CD14-positive monocyte (primary cell): Measurements from ENCODE around the gene RPL27. TPM values are rescaled to one million over a fixed set of nuclear protein-coding genes. Genes with fewer than 3 reads are reported as not detected.
"Not testable (repeated sequence)": the region's sequence is repeated elsewhere in the genome, so short reads cannot be mapped to it uniquely, and the experiment has no call there.

Experiments
- DNase-seq, 3 donors: peaks; one replicate each; pipeline ENCODE4 v3.0.0-alpha.2; 2011 to 2022
- H2AFZ ChIP-seq: 2 replicates; pipeline ENCODE4 v1.6.0; 2012; ENCODE audit warnings: mild to moderate bottlenecking, low read depth, low read length, inconsistent platforms; ENCODE audit not compliant: insufficient read depth, poor library complexity, severe bottlenecking
- H3K27ac ChIP-seq, 2 donors: 1 replicate in 1 of 2; 2 replicates in 1 of 2; pipeline ENCODE4 v1.5.1; 2012 to 2013; ENCODE audit warnings: low read length in 2 of 2, control low read depth in 1 of 2, inconsistent platforms in 1 of 2, low read depth in 1 of 2, mild to moderate bottlenecking in 1 of 2
- H3K27me3 ChIP-seq, 2 donors: one replicate each; pipeline versions ENCODE4 v1.6.0 to v1.6.1; 2011 to 2013; ENCODE audit warnings: low read length in 2 of 2; ENCODE audit not compliant: control insufficient read depth in 2 of 2, insufficient read depth in 2 of 2
- H3K36me3 ChIP-seq, 2 donors: replicated peaks in 1 of 2; 1 replicate in 1 of 2; 2 replicates in 1 of 2; pipeline versions ENCODE4 v1.5.1 to v1.6.1; 2012 to 2013; ENCODE audit warnings: low read length in 2 of 2, control low read depth in 1 of 2, inconsistent platforms in 1 of 2, mild to moderate bottlenecking in 1 of 2; ENCODE audit not compliant: insufficient read depth in 2 of 2, control insufficient read depth in 1 of 2
- H3K4me1 ChIP-seq, 2 donors: 1 replicate in 1 of 2; 2 replicates in 1 of 2; pipeline versions ENCODE4 v1.5.1 to v1.6.1; 2012 to 2013; ENCODE audit warnings: low read length in 2 of 2, control low read depth in 1 of 2, inconsistent platforms in 1 of 2, mild to moderate bottlenecking in 1 of 2, moderate library complexity in 1 of 2; ENCODE audit not compliant: insufficient read depth in 2 of 2, control insufficient read depth in 1 of 2
- H3K4me2 ChIP-seq: replicated peaks from 2 replicates; pipeline ENCODE3; 2012; ENCODE audit warnings: low read length, moderate library complexity, mild to moderate bottlenecking; ENCODE audit not compliant: poor library complexity, severe bottlenecking; ENCODE audit errors: extremely low read depth
- H3K4me3 ChIP-seq, 3 experiments: fragments of 200-600 bp in 1 of 3; sonication (generic) in 1 of 3; replicated peaks in 1 of 3; 1 replicate in 2 of 3; 2 replicates in 1 of 3; pipeline ENCODE4 v1.5.1; 2011 to 2013; ENCODE audit warnings: low read length in 3 of 3, mild to moderate bottlenecking in 3 of 3, control low read depth in 2 of 3, low read depth in 2 of 3, inconsistent platforms in 1 of 3, moderate library complexity in 1 of 3
- H3K79me2 ChIP-seq: 2 replicates; pipeline ENCODE4 v1.6.0; 2012; ENCODE audit warnings: mild to moderate bottlenecking, control low read depth, inconsistent platforms, low read length, moderate library complexity; ENCODE audit not compliant: insufficient read depth
- H3K9ac ChIP-seq: 2 replicates; pipeline ENCODE4 v1.6.0; 2017; ENCODE audit warnings: low read length, mild to moderate bottlenecking; ENCODE audit not compliant: insufficient read depth, poor library complexity, severe bottlenecking
- H3K9me3 ChIP-seq, 2 donors: replicated peaks in 1 of 2; 1 replicate in 1 of 2; 2 replicates in 1 of 2; pipeline versions ENCODE4 v1.5.1 to v1.6.1; 2012 to 2013; ENCODE audit warnings: low read length in 2 of 2, control low read depth in 1 of 2; ENCODE audit not compliant: control insufficient read depth in 1 of 2, insufficient read depth in 1 of 2
- H4K20me1 ChIP-seq: 2 replicates; pipeline ENCODE4 v1.6.0; 2012; ENCODE audit warnings: mild to moderate bottlenecking, low read length, control low read depth, moderate library complexity; ENCODE audit not compliant: insufficient read depth
- H3K27ac Mint-ChIP-seq, 7 donors: one replicate each; pipeline ENCODE4 v1.8.0; 2020; ENCODE audit warnings: mild to moderate bottlenecking in 7 of 7, mixed read lengths in 7 of 7, moderate library complexity in 6 of 7, inconsistent platforms in 2 of 7
- H3K27me3 Mint-ChIP-seq, 3 donors: one replicate each; pipeline ENCODE4 v1.8.0; 2021 to 2022; ENCODE audit warnings: low read depth in 3 of 3, mild to moderate bottlenecking in 3 of 3, mixed read lengths in 3 of 3, moderate library complexity in 3 of 3, inconsistent platforms in 1 of 3
- H3K36me3 Mint-ChIP-seq, 2 donors: one replicate each; pipeline ENCODE4 v1.8.0; 2020; ENCODE audit warnings: mixed read lengths in 2 of 2, inconsistent platforms in 1 of 2, mild to moderate bottlenecking in 1 of 2
- H3K4me1 Mint-ChIP-seq: one replicate; pipeline ENCODE4 v1.8.0; 2020; ENCODE audit warnings: mild to moderate bottlenecking, mixed read lengths
- H3K4me3 Mint-ChIP-seq, 2 donors: one replicate each; pipeline ENCODE4 v1.8.0; 2020; ENCODE audit warnings: mild to moderate bottlenecking in 2 of 2, mixed read lengths in 2 of 2, moderate library complexity in 1 of 2
- H3K9me3 Mint-ChIP-seq, 7 donors: one replicate each; pipeline ENCODE4 v1.8.0; 2020 to 2022; ENCODE audit warnings: mixed read lengths in 7 of 7, mild to moderate bottlenecking in 6 of 7, moderate library complexity in 6 of 7, inconsistent platforms in 2 of 7
- CTCF ChIP-seq: fragments of 200-600 bp; IDR thresholded peaks from one replicate; pipeline ENCODE4 v1.8.0; 2022; ENCODE audit warnings: antibody characterized with exemption, mild to moderate bottlenecking
- WGBS: methylation state at CpG from one replicate; pipeline ENCODE4 v1.1.5; 2013; ENCODE audit warnings: missing lambda C conversion rate; ENCODE audit not compliant: insufficient coverage; 5-methylcytosine and 5-hydroxymethylcytosine counted together
- intact Hi-C, 2 donors: fragments of 100-400 bp; cut with micrococcal nuclease; formaldehyde crosslinking; loops; one replicate each; pipeline versions ENCODE4 v1.15.0 to v1.15.1; 2023
- polyA plus RNA-seq, 3 donors: library from polyadenylated mRNA; depleted of rRNA in 1 of 3; unstranded in 2 of 3; stranded (reverse) in 1 of 3; fragments of 300-500 nt in 2 of 3; fragments of >200 nt in 1 of 3; fragmentation: Illumina TruSeq in 2 of 3; gene quantifications; 1 replicate in 2 of 3; 2 replicates in 1 of 3; pipeline ENCODE4 v1.2.3, GENCODE V29; 2012 to 2021

RPL27 gene
- polyA plus RNA-seq, 3 donors: 1,073 to 2,156 (median 1,232) TPM

- peak overlapping the region; percentile 65 for H2AFZ ChIP-seq
- H3K27me3 ChIP-seq: no peaks in the 10 kb centered on the region
- Mint-ChIP-seq H3K4me3 (peak overlapping the region; percentile 91 to 99), H3K4me1 (peaks cover 45% of the 10 kb centered on the region), H3K36me3 (peaks cover 49 to 58% of the 10 kb centered on the region in 2 donors), H3K27me3 (peaks cover 0 to 3% (median 0%) of the 10 kb centered on the region in 3 donors), H3K9me3 (no peaks in the 10 kb centered on the region), H3K27ac (peak overlapping the region; percentile 91 to 99 (median 99))
- peaks cover 33% of the 10 kb centered on the region for H3K79me2 ChIP-seq
- no peak for DNase-seq
- WGBS: no CpG with 5 or more reads among the region's 5 CpGs
- peaks cover 27 to 50% of the 10 kb centered on the region in 2 donors for H3K36me3 ChIP-seq
- no peak for TF ChIP-seq CTCF
- H4K20me1 ChIP-seq: peaks cover 39% of the 10 kb centered on the region
- H3K4me1 ChIP-seq: peaks cover 46 to 49% of the 10 kb centered on the region in 2 donors
- H3K9me3 ChIP-seq: no peaks in the 10 kb centered on the region
- intact Hi-C loops: loop anchor here (5.0 to 10.0 kb wide), 3 partner anchors 153 to 430 kb away; partner anchors contain the start of genes AOC2 (in 2 of the 2) and MLX (in 1 of the 2)
- H3K4me2 ChIP-seq: peak overlapping the region; percentile 90
- peak overlapping the region in 2 of 3 experiments; percentile 4 to 99 for H3K4me3 ChIP-seq
- no peak overlapping the region for H3K9ac ChIP-seq
- peak overlapping the region; percentile 67 to 94 for H3K27ac ChIP-seq
Observed at GRCh38 chr17:42997390-42997983, 732 bp upstream of the RPL27 start.

- Mint-ChIP-seq H3K27me3 (peaks cover 0 to 3% (median 0%) of the 10 kb centered on the region in 3 donors), H3K4me1 (peaks cover 45% of the 10 kb centered on the region), H3K27ac (peak overlapping the region; percentile 96 to 99 (median 99)), H3K9me3 (no peaks in the 10 kb centered on the region), H3K4me3 (peak overlapping the region; percentile 91 to 99), H3K36me3 (peaks cover 49 to 58% of the 10 kb centered on the region in 2 donors)
- Histone ChIP-seq H3K79me2 (peaks cover 38% of the 10 kb centered on the region), H3K9ac (peak overlapping the region; percentile 99), H3K27ac (peak overlapping the region; percentile 94 to 99), H2AFZ (peak overlapping the region; percentile 88), H3K4me1 (peaks cover 47 to 50% of the 10 kb centered on the region in 2 donors), H3K36me3 (peaks cover 33 to 50% of the 10 kb centered on the region in 2 donors), H3K4me2 (peak overlapping the region; percentile 90), H3K27me3 (no peaks in the 10 kb centered on the region), H3K9me3 (no peaks in the 10 kb centered on the region), H3K4me3 (peak overlapping the region; percentile 71 to 99 (median 76)), H4K20me1 (peaks cover 43% of the 10 kb centered on the region)
- intact Hi-C loops: loop anchor here (5.0 to 10.0 kb wide), 3 partner anchors 154 to 432 kb away; partner anchors contain the start of genes AOC2 (in 2 of the 2) and MLX (in 1 of the 2)
- WGBS: no CpG with 5 or more reads among the region's 10 CpGs
- no peak for DNase-seq
- no peak for TF ChIP-seq CTCF
Observed at GRCh38 chr17:42999003-42999525, 845 bp downstream of the RPL27 start.

- H3K27ac ChIP-seq: peak overlapping the region; percentile 75 to 99
- H3K9me3 ChIP-seq, intact Hi-C loops, H3K9me3 Mint-ChIP-seq, H3K27me3 Mint-ChIP-seq, H3K4me2 ChIP-seq, H3K4me3 ChIP-seq, H3K27me3 ChIP-seq, H2AFZ ChIP-seq, DNase-seq: not testable (repeated sequence)
- H3K27ac Mint-ChIP-seq: peak overlapping the region; percentile 83 to 97 (median 93)
- peaks cover 33 to 48% of the 10 kb centered on the region in 2 donors for H3K36me3 ChIP-seq
- H3K4me1 ChIP-seq: peaks cover 47 to 50% of the 10 kb centered on the region in 2 donors
- peaks cover 43% of the 10 kb centered on the region for H4K20me1 ChIP-seq
- peaks cover 45% of the 10 kb centered on the region for H3K4me1 Mint-ChIP-seq
- H3K79me2 ChIP-seq: peaks cover 38% of the 10 kb centered on the region
- H3K9ac ChIP-seq: peak overlapping the region; percentile 29
- 90% methylated on average over 13 of the region's 13 CpGs for WGBS
- H3K4me3 Mint-ChIP-seq: peak overlapping the region; percentile 11 to 43
- peaks cover 38 to 57% of the 10 kb centered on the region in 2 donors for H3K36me3 Mint-ChIP-seq
Observed at GRCh38 chr17:43000894-43001293, 2.7 kb downstream of the RPL27 start.
